HG03469 (cell line): ENCODE data around the gene CABP4.

Experiments
- ATAC-seq: cut with Tn5 transposase; IDR thresholded peaks from one replicate; pipeline ENCODE4 v1.9.1; 2021; ENCODE audit warnings: mild to moderate bottlenecking, moderate library complexity, moderate number of reproducible peaks; ENCODE audit not compliant: unreplicated experiment

Gene CABP4

DNA sequence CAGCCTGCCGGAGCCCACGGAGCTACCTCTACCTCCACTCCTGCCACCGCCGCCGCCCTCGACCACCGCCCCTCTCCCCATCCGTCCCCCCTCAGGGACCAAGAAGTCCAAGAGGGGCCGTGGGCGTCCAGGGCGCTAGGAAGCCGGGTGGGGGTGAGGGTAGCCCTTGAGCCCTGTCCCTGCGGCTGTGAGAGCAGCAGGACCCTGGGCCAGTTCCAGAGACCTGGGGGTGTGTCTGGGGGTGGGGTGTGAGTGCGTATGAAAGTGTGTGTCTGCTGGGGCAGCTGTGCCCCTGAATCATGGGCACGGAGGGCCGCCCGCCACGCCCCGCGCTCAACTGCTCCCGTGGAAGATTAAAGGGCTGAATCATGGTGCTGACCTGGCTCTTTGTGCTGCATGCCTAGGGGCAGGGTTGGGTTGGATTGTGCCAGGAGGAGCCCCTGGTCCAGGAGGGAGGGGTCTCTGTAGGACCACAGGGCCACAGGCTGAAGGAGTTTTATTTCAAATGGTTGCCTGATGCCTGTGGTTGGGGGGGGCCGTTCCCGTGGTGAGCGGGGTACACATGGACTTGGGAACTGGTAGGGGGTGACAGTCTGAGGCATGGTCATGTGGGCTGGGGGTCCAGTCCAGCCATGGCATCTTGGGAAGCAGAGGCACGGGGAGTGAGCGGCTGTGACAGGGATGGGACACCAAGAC lies 20.0 kb upstream of the CABP4 start:
- ATAC-seq, result no peak

GRCh38 chr11:67435727-67436458 lies 19.3 kb upstream of the CABP4 start:
- no peak for ATAC-seq

GRCh38 chr11:67436459-67437081 lies 18.6 kb upstream of the CABP4 start:
- ATAC-seq, result no peak

DNA sequence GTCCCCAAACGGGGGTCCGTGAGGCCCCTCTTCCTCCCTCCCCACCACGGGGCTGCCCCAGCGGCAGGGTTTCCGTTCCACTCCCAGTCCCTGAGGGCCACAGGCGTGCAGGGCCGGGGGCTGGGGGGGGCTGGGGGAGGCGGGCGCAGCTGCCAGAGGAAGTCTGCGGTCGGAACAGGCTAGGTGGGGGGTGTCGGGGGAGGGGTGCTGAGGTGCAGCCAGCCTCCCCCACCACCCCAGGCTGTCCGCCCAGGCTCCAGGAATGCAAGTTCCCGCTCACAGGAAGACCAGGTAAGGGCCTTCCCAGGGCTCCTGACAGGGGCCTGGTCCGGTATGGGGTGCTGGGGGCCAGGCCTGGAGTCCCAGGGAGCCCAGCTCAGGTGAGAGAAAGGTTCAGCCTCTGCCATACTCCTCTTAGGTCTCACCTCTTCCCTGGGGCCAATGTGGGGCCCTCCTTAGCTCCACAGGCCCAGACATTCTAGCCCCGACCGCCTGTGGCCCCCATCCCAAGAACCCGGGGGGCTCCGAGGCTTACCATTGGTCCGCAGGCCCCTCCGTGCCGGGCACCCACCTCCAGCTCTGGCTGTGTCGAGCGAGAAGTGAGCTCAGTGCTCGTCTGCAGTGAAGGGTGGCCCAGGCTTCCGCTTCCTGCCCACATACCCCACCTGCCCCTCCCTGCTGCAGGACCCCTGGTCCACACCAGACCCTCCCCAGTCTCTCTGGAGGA lies 17.9 kb upstream of the CABP4 start, which contains the start of gene PTPRCAP:
TSS of gene PTPRCAP (minus strand) at position 601 of the 727 bp plus-strand sequence. CDS start at position 538, 63 bp downstream.
- ATAC-seq, result no peak

- ATAC-seq, result no peak
These were observed 17.4 kb upstream of the CABP4 start for GRCh38 chr11:67437809-67438157.

- no peak for ATAC-seq
These were observed 16.8 kb upstream of the CABP4 start for GRCh38 chr11:67438158-67438902.

DNA sequence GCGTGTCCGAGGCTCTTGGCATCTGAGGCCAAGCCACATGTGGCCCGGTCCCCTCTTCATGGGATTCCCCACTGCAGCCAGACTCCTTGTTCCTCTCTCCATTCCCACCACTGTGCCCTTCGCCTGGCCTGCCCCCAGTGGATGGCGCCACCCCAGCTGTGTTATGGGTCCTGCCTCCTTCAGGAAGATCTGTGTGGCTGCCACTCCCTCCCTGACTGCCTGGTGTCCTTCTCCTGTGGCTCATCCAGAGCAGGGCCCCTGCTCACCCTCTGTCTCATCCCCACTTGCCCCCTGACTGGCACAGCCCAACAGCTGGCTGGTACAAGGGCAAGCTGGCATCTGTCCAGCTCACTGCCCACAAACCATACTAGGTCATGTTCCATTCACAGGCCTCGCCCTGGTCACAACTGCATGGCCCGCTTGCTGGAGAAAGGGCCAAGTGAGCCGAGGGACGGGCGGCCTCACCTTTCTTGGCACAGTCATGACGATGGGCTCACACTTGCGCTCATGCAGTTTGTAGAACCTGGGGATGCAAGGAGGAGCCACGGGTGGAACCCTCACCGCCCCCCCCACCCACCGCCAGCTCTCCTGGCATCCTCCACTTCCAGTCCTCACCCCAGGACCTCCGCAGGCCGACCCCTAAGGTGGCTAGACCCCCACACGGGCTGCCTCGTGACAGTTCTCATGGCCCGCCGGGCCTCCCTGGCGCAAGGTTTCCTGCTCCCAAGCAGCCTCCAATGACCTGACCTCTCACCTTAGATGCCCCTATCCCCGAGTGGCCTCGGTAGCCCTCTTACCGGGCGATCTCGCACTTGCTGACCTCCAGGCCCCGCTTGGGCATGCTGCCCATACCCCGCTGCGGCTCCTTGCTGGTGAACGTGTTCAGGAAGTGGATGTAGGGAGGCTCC lies 15.6 kb upstream of the CABP4 start:
- no peak for ATAC-seq

DNA sequence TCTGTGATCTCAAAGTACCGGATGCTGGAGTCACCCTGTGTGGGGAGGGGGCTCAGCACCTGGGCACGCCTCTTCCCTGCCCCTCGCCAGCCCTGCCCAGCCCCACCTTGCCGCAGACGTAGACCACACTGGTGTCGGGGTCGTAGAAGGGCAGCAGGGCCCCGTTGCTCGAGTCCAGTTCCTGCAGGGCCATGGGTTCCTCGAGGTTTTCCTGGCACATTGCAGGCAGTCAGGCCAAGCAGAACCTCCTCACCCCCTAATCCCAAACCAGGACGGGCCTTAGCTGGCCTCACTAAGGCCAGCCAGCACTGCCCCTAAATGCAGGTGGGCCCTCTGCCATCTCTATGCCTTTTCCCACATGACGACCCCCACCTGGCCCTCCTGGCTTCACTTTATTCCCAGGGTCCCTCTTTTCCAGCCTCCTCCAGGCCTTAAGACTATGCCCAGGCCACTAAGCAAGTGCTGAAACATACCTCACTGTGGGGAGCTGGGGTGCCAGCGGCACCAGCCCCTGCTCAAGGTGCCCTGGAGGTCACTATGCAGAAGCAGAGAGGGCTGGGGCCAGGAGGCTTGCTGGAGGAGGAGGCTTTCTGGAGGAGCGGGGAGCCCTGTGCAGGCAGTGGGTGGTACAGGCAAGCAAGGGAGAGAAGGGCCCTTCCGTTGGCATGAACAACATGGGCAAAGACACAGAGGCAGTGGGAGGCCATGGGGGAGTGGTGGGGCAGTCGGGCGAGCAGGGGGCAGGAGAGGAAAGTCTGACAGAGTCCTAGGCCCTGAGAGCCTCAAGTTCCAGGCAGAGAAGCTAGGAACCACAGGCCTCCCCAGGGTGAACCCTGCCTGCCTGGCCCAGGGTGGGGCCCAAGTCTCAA lies 14.7 kb upstream of the CABP4 start:
- no peak for ATAC-seq

DNA sequence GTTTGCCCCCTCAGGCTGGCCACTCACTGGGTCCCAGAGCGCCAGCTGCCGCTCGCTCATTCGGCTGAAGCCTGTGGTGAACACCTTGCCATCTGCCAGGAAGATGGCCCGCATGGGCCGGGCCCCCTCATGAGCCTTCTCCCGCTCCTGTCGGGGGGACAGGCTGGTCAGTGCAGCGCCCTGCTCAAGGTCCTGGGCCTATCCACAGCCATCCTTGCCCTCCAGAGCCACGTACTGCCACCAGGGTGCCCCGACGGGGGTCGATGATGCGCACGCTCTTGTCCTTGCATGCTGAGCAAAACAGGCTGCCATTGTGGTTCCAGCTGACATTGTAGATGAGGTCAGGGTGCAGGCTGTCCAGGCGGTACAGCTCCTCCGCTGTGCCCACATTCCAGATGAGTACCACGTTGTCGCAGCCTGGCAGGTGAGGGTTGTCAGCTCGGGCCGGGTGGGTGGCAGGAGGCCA lies 14.0 kb upstream of the CABP4 start:
- no peak for ATAC-seq

GRCh38 chr11:67441731-67442351 lies 13.3 kb upstream of the CABP4 start:
- ATAC-seq, result no peak

DNA sequence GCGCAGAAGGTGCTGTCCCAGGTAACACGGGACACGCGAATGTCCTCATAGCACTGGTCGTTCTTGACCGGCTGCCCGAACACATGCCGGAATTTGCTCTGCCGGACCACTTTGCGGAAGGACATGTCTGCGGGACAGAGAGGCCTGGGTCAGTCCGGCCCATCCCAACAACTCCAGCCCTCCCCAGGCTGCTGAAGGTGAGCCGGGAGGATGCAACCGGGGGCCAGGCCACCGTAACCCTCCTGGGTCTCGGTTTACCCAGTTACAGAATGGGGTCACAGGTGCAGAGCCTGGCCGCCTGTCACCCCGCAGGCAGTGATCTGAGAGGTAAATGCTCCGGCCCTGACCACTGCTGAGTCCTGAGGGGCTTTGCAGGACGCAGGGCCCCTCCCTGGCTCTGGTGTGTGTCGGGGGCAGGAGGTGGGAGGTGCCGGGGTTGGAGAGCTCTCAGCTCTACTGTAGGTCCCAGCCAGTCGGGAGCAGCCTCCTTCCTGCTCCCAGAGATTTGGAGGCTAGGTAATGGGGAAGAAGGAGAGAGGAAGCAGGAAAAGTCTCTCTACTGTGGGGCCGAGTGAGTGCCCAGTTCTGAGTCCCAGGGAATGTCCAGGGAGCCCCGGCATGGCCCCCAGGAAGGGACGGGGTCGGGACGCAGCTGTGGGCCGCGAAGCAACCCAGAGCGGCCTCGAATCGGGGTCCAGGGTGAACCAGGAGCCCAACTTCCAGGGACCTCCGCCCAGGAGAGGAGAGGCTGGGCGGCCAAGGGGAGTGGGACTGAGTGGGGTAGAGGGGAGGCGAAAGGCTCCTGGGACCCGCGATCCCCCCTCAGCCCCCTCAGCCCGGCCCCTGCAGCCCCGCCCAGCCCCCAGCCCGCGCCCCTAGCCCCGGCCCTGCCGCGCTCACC lies 12.4 kb upstream of the CABP4 start:
- no peak for ATAC-seq

- ATAC-seq, result no peak
These were observed 9.6 kb upstream of the CABP4 start for GRCh38 chr11:67445515-67445914.

DNA sequence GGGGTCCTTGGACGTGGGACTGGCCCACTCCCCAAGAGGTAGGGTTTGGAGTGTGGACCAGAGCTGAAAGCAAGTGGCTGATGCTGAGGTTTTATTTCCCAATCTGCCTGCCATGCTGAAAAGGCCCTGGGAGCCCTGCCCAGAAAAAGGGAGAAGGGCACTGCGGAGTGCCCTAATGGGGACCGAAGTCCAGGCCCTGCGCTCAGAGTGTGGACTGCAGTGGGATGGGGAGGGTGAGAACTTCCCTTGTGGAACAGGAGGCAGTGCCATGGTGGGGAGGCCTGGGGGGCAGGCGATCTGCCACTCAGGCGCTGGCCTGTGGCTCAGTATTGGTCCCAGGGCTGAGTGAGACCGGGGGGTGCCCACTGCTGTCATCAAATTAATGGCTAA lies 6.9 kb upstream of the CABP4 start:
- ATAC-seq, result no peak

GRCh38 chr11:67449116-67449844 lies 5.9 kb upstream of the CABP4 start:
- ATAC-seq, result no peak

DNA sequence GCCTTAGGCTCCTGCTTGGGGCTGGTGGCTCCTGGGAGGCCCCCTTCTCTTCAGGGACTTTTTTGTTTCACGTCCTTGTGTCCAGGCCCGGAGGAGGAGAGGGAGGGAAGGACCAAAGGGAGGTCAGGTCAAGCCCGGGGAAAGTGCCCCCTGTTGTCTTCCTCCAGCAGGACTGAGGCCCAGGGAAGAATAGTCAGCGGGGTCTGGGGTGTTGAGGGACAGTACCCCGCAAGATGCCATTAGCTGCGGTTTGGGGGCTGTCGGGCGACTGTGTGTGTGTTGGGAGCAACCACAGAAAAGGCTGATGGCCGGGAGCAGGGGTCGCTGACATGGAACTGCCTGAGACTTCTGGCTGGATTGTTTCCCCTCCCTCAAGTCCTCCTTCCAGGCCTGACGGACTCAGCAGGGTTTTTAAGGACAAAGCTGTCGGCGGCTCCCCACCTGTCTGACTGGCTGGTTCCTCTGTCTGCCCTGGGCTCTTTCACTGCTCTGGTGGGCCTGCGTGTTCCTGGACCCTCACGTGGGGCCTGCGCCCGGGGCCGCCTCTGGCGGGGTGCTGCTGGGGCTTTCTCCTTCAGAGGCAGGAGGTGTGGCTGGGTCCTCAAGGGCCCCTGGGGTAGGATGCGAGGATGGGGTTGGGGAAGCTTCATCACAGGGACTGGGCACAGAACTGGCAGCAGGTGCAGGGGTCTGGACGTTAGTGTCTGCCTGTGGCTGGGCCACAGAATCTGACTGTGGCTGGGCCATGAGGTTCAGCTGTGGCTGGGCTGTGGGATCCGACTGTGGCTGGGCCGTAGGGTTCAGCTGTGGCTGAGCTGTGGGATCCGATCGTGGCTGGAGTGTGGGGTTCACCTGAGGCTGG lies 4.1 kb upstream of the CABP4 start:
- ATAC-seq, result no peak

DNA sequence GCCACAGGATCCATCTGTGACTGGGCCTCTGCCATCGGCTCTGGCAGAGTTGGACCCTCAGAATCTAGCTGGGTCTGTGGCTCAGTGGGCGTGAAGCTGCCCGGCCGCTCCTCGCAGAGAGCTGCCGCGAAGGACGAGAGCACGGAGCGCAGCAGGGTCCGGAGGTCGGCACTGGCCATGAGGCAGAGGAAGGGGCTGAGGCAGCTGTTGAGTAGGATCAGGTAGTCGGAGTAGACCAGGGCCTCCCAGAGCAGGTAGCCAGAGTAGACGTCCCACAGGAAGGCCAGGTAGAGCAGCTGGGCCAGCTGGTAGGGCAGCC lies 3.5 kb upstream of the CABP4 start:
- no peak for ATAC-seq
